Mucosa of stomach (tissue), 1 donor: Measurements from ENCODE around the gene VPS37C.
A peak's percentile ranks its signal among the peaks of the same experiment; 100 is the strongest.
"Not testable (repeated sequence)": the region's sequence is repeated elsewhere in the genome, so short reads cannot be mapped to it uniquely, and the experiment has no call there.

Experiments used
- H3K27me3 ChIP-seq: one replicate; pipeline ENCODE4 v1.7.0; 2013; ENCODE audit warnings: mild to moderate bottlenecking, low read length; ENCODE audit not compliant: control insufficient read depth, insufficient read depth
- H3K36me3 ChIP-seq: one replicate; pipeline ENCODE4 v1.7.0; 2013; ENCODE audit warnings: low read length; ENCODE audit not compliant: control insufficient read depth, insufficient read depth
- H3K4me1 ChIP-seq: one replicate; pipeline ENCODE4 v1.7.0; 2013; ENCODE audit warnings: mild to moderate bottlenecking, low read length; ENCODE audit not compliant: control insufficient read depth, insufficient read depth
- H3K4me3 ChIP-seq: one replicate; pipeline ENCODE4 v1.7.0; 2013; ENCODE audit warnings: low read length
- H3K9ac ChIP-seq: one replicate; pipeline ENCODE4 v1.7.0; 2013; ENCODE audit warnings: mild to moderate bottlenecking, low read length, moderate library complexity
- H3K9me3 ChIP-seq: one replicate; pipeline ENCODE4 v1.7.0; 2013; ENCODE audit warnings: mild to moderate bottlenecking, low read length, moderate library complexity; ENCODE audit not compliant: control insufficient read depth
- donor health status: Pancreatic carcinoma.

VPS37C gene

DNA sequence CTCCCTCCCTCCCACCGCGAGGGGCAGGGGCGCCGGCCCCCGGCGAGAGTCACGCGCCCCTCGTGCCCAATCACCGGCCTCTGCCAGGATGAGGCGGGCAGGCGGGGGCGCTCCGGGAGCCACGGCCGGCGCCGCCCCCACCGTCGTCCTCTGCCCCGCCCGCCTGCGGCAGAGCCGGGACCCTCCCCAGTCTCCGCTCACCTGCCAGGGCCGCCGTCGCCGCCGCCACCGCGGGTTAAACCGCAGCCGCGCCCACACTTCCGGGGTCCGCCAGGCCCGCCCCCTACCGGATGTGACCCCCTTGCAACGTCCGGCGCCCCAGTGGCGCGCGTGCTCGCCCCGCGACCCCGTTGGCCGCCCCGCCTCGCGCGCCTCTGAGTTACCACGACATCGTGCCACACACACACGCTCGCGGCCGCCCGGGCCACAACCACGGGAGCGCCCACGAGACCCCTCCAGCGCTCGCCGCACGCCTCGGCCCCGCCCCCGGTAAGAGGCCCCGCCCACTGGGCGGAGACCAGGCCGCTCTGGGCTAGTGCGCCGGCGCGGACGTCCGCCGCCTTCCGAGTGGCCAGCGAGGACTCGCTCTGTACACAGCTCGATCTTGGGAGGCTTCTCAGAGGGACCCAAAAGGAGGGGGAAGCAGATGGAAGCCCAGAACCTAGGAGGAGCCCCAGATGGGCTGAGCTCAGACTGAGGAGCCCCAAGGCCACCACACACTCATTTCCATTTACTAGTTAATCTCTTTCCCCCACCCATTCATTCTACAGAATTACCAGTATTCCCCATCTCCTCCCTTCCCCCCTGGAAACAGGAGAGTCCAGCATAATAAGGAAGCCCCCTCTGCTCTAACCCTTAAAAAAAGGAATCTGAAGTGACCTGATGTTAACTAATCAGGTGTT, at the start of gene VPS37C:
Gene VPS37C (minus strand): TSS at position 237 of the 902 bp plus-strand sequence. CDS start 22,597 bp downstream, outside the sequence.
- peak within 1 kb of the TSS; percentile 76 for H3K9ac ChIP-seq
- peaks cover 39% of the 10 kb centered on the region for H3K4me1 ChIP-seq

DNA sequence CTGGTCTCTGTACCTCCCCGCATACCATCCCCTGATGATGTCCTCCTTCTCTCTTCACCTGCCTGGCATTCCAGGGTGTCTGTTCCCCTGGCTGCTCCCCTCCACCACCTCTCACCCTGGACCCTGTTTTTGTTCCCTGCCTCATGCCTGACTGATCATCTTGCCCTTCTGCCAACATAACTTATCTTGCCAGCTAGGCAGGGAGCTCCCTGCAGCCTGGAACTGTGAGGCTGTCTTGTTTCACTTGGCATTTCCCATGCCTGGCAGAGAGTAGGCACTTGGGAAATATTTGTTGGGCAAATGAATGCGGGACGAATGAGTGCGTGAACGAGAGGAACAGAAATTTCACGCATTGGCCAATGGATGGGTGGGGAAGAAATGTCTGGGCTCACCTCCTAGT, 49.4 kb upstream of the VPS37C start:
- not testable (repeated sequence) for H3K9me3 ChIP-seq, H3K27me3 ChIP-seq, H3K4me1 ChIP-seq, H3K36me3 ChIP-seq, H3K4me3 ChIP-seq, H3K9ac ChIP-seq

More for the DNA sequence above, at the start of gene VPS37C:
- Histone ChIP-seq H3K9me3 (no peaks in the 10 kb centered on the region), H3K27me3 (no peaks in the 10 kb centered on the region), H3K4me3 (peak within 1 kb of the TSS; percentile 93), H3K36me3 (no peaks in the 10 kb centered on the region)

DNA sequence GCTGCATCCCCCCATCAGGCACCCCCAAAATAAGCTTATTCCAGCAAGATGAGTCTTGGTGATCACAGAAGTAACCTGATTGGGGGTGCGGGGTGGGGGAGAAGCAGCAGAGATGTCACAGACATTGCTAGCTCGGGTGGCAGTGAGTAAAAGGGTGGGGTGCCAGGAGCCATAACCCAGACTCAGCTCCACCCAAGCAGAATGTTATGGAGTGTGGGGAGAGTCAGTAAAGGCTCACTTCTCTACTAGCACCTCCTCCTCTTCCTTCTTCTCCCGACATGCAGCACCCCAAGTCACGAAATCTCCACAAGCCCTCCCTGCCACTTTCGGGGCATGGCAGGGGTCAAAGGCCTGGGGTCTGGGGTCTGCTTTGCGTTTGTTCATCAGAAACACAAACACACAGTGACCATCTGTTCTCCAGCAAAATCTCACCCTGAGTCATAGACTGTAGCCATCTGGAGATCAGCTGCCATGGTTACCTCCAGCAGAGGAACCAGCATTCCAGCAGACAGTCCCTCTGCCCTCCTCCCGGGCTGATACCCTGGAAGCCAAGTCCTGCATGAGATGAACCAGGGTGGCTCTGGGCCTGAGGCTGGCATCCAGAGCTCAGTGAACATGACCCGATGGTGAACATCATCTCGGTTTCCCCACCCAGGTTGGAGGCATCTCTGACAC, 46.5 kb upstream of the VPS37C start:
- not testable (repeated sequence) for H3K9ac ChIP-seq, H3K27me3 ChIP-seq, H3K9me3 ChIP-seq, H3K4me3 ChIP-seq, H3K36me3 ChIP-seq, H3K4me1 ChIP-seq

DNA sequence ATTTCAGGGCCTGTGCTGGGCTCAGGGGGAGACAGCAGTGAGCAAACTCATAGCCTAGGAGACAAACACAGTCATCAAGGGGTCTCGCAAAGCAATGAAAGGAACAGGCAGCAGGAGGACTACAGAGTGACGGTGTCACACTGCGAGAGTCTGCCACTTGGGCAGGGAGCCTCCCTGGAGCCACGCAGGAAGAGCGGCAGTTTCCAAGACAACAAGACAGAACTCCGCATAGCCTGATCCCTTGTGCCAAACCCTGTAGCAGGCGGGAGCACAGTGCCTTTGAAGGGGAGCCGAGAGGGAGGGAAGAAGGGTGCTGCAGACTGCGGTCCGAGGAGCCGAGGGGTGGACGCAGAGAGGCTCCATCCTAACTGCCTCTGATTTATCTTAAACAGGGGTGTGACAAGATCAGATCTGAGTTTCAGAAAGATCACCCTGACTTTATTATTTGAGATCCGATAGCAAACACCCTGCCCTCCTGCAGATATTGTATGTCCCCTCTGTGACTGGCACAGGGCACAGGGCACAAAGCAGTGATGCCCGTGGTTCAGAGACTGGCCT, 43.4 kb upstream of the VPS37C start:
- not testable (repeated sequence) for H3K27me3 ChIP-seq, H3K4me1 ChIP-seq, H3K9me3 ChIP-seq, H3K9ac ChIP-seq, H3K36me3 ChIP-seq, H3K4me3 ChIP-seq

DNA sequence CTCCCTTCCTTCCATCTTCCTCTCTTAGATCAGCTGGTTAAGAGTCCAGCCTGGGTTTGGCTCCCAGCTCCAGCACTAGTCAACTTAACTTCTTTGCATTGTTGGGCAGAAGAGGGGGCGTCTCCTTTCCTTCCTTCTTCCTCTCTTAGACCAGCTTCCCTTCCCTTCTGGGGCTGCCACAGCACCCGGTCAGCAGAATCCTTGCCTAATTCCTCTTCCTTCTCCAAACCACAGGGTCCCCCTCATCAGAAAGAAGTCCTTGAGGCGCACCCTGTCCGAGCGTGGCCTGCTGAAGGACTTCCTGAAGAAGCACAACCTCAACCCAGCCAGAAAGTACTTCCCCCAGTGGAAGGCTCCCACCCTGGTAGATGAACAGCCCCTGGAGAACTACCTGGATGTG, 42.6 kb upstream of the VPS37C start:
- H3K9me3 ChIP-seq, H3K4me1 ChIP-seq, H3K9ac ChIP-seq, H3K27me3 ChIP-seq, H3K4me3 ChIP-seq, H3K36me3 ChIP-seq: not testable (repeated sequence)

DNA sequence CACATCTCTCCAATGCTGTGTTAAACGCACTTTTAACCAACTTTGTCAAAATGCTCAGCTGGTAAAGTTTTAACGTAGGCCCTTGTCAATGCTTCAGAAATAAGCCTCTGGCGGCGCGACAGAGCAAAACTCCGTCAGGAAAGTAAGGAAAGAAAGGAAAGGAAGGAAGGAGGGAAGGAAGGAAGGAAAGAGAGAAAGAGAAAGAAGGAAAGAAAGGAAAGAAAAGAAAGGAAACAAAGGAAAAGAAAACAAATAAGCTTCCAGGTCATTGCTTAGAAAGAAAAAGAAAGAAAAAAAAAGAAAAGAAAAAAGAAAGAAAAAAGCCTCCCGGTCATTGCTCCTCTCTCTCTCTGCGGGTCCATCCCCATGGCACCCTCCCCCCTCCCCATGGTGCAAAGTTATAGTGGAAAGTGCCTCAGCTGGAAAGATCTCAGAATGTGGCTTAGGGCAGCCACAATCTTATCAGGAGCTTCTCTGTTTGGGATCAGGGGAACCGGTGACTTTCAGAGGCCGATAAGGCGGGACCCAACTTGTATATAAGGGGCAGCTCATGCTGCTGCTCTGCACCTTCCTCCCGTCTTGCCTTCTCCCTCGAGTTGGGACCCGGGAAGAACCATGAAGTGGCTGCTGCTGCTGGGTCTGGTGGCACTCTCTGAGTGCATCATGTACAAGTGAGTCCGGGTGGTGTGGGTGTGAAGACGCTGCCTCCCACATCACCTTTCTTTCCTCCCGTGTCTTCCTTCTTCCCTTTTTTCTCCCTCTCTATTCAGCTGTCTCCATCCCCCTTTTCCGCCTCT, 41.9 kb upstream of the VPS37C start, which contains the start of gene PGA3:
Gene PGA3 (plus strand): TSS at position 566 of the 797 bp plus-strand sequence. CDS start 50 bp downstream, at position 616.
- not testable (repeated sequence) for H3K9ac ChIP-seq, H3K4me3 ChIP-seq

DNA sequence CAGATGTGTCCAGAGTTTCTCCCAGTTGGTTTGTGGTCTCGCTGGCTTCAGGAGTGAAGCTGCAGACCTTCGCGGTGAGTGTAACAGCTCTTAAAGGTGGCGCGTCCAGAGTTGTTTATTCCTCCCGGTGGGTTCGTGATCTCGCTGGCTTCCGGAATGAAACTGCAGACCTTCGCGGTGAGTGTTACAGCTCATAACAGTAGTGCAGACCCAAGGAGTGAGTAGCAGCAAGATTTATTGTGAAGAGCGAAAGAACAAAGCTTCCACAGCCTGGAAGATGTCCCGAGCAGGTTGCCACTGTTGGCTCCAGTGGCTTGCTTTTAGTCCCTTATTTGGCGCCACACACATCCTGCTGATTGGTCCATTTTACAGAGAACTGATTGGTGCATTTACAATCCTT, 40.2 kb upstream of the VPS37C start:
- Histone ChIP-seq H3K9me3 (no peaks in the 10 kb centered on the region), H3K36me3 (no peaks in the 10 kb centered on the region), H3K9ac (no peak overlapping the region), H3K4me3 (no peak overlapping the region), H3K27me3 (no peaks in the 10 kb centered on the region), H3K4me1 (no peaks in the 10 kb centered on the region)

More for the DNA sequence above, 41.9 kb upstream of the VPS37C start, which contains the start of gene PGA3:
- not testable (repeated sequence) for H3K4me1 ChIP-seq, H3K36me3 ChIP-seq, H3K27me3 ChIP-seq, H3K9me3 ChIP-seq

DNA sequence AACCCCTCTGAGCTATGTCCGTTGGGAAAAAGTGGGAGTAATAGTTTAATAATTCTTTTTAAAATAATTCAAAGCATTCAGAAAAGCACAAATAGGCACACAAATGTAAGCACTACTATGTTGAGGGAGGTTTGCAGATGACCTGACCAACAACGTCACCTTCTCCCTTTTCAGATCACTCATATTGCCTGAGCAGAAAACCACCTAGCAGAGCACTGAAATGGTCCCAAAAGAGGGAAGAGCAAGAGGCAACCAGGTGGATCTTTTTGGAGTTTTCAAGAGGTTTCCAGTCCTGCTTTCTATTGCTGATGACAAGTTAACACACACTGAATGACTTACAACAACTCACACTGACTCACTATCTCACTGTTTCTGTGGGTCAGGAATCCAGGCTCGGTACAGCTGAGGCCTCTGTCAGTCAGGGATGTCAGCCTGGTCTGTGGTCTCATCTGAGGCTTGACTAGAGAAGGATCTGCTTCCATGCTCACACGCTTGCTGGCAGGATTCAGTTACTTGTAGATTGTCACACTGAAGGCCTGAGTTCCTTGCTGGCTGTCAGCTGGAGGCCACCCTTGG, 37.8 kb upstream of the VPS37C start:
- no peak overlapping the region for H3K4me3 ChIP-seq
- H3K36me3 ChIP-seq, result no peaks in the 10 kb centered on the region
- H3K9me3 ChIP-seq, result no peaks in the 10 kb centered on the region
- H3K4me1 ChIP-seq, result no peaks in the 10 kb centered on the region
- no peak overlapping the region for H3K9ac ChIP-seq
- H3K27me3 ChIP-seq, result no peaks in the 10 kb centered on the region

DNA sequence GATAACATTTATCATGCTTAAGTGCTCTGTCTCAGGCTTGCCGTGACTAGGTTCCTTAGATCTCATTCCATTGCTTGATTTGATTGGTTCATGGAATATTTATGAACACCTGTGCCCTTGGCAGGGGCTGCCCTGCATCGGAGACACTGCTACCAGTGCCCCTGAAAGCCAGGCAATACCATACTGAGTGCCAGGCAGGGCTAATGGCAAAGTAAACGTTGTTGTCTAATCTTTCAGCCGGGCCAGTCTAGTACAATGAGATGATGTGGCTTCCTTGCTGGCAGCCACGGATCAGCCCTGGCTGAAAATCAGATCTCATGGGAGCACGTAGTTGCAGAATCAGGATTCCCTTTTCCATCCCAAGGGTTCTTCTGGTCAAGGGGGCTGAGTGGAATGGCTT, 37.1 kb upstream of the VPS37C start:
- Histone ChIP-seq H3K9me3 (no peaks in the 10 kb centered on the region), H3K4me1 (no peaks in the 10 kb centered on the region), H3K27me3 (no peaks in the 10 kb centered on the region), H3K4me3 (no peak overlapping the region), H3K36me3 (no peaks in the 10 kb centered on the region), H3K9ac (no peak overlapping the region)

DNA sequence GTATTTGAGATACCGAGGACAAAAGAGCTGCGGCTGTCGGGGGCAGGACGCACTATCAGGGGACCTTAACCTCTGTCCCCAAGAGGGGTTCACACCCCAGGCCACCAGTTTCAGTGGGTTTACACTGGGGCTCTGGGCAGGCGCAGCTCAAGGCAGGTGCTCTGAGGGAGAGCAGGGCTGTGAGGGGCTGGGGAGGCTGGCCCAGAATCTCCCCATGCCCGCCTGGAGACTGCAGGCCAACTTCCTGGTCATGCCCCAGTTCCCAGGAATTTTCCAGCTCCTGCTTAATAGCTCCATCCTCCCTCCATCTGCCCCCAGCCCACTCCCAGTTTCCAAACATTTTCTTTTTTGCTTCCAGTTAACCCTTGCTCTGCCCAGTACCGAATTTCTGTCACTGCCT, 34.5 kb upstream of the VPS37C start:
- no peaks in the 10 kb centered on the region for H3K27me3 ChIP-seq
- no peak overlapping the region for H3K4me3 ChIP-seq
- H3K9me3 ChIP-seq, result no peaks in the 10 kb centered on the region
- H3K36me3 ChIP-seq, result no peaks in the 10 kb centered on the region
- no peaks in the 10 kb centered on the region for H3K4me1 ChIP-seq
- H3K9ac ChIP-seq, result no peak overlapping the region

DNA sequence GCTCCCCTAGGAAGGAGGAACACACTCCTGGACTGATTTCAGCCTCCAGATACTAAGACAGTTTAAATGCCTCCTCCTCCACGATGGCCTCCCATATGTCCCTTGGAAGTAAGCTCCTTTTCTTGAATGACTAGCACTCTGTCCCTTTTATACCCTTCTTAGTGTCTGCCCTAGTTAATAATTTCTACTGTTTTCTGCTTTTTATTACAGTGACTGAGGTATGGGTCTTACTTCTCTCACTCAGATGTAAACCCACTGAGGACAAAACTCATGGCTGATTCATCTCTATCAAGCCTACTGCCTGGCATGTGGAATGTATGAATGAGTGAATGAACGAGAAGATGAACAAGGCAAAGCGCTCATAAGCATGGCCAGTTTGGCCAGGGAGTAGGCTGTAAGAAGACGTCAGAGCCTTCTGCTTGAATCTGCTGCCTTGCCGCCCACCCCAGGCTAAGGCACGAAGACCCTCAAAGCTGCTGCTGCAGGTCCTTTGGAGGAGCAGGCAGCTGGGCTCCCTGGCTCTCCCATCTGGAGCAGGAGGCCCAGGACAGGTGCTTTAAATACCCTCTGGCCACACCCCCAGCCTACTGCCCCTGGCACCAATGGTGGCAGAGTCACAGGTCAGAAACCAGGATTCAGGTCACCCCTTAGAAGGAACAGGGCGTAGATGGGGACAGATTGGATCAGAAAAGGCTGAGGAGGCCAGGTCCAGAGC, 33.9 kb upstream of the VPS37C start:
- Histone ChIP-seq H3K4me1 (no peaks in the 10 kb centered on the region), H3K9ac (no peak overlapping the region), H3K36me3 (no peaks in the 10 kb centered on the region), H3K27me3 (no peaks in the 10 kb centered on the region), H3K4me3 (no peak overlapping the region), H3K9me3 (no peaks in the 10 kb centered on the region)
